Measurements from ENCODE around the gene HYCC1. TPM values are rescaled to one million over a fixed set of nuclear protein-coding genes. Genes with fewer than 3 reads are reported as not detected.

Gene HYCC1
- total RNA-seq: 113 and 128 TPM in 2 replicates

GRCh38 chr7:23013715-23014649 is at the start of gene HYCC1:
Gene HYCC1 (minus strand): TSS chr7:23014130. CDS start chr7:22991111, 23,019 bp downstream.

Other genes with a start within 250 kb of the HYCC1 start
- gene TOMM7, start 191.3 kb downstream of the HYCC1 start, total RNA-seq: 107 and 147 TPM in 2 replicates
- 19.0 and 27.8 TPM in 2 replicates for gene KLHL7, start 91.7 kb upstream of the HYCC1 start, total RNA-seq
- gene NUP42, start 167.9 kb upstream of the HYCC1 start, total RNA-seq: 12.5 and 26.9 TPM in 2 replicates
- gene GPNMB, start 232.6 kb upstream of the HYCC1 start, total RNA-seq: 17.7 and 22.2 TPM in 2 replicates

Measured in cardiac atrium fibroblast (primary cell).